ENCODE results near the gene IGSF21.
"Not testable (repeated sequence)": the region's sequence is repeated elsewhere in the genome, so short reads cannot be mapped to it uniquely, and the experiment has no call there.

Gene IGSF21

DNA sequence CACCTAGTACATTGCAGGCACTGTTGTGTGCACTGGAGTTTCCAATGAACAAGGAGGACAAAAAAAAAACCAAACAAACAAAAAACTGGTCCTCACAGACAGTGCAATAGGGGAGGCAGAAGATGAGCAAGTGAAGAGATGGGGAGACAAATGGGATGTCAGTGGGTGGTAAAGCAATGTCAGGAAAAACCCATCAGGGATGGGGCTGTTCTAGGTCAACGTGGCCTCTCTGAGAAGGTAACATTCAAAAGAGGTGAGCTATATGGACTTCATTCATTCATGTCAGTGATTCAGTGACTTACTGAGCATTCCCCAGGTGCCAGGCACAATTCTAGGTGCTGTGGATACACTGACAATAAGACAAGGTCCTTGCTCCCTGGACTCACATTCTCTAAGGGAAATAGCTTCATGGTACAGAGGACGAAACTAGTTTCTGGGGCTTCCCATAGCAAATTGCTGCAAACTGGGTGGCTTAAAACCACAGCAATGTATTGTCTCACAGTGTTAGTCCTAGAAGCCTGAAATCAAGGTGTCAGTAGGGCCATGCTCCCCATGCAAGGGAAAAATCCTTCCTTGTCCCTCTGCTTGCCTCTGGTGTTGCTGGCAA, 232.7 kb downstream of the IGSF21 start:
- no peak for DNase-seq

DNA sequence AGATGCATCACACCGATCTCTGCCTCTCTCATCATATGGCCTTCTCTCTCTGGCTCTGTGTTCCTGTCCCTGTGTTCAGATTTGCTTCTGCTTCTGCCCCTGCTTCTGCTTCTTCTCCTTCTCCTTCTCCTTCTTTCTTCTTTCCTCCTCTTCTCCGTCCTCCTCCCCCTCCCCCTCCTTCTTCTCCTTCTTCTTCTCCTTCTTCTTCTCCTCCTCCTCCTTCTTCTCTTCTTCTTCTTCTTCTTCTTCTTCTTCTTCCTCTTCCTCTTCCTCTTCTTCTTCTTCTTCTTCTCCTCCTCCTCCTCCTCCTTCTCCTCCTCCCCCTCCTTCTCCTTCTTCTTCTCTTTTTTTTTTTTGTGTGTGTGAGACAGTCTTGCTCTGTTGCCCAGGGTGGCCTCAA, 233.2 kb downstream of the IGSF21 start:
- no peak for DNase-seq

DNA sequence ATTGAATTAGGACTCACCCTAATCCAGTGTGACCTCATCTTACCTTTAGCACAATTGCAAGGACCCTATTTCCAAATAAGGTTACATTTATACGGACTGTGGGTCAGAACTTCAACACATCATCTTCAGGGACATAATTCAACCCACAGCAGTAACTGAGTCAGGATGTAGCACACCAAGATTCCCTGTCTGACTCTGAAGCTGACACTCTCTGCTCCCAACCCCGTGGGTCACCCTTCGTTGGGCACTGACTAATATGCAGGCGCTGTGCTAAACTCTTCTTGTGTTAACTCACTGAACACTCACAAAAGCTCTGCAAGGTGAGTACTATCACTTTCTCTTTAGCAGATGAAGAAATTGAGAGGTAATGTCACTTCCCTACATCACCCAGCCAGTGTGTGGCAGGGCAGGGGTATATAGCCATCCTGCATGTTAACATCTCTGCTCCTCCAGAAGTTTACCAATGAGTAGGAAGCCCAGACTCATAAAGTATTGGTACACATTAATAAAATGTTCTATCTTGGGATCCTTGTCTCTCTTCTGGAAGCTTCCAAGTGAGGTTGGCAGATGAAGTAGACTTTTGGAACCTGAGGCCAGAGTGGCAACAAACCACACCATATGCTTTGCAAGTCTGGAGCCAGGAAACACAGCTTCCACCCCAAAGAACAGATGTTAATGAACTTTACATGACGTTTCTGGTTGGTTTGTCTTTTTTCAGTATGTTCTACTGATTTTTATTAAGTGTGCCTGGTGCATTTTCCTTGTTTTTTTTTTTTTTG, 233.9 kb downstream of the IGSF21 start:
- no peak for DNase-seq

DNA sequence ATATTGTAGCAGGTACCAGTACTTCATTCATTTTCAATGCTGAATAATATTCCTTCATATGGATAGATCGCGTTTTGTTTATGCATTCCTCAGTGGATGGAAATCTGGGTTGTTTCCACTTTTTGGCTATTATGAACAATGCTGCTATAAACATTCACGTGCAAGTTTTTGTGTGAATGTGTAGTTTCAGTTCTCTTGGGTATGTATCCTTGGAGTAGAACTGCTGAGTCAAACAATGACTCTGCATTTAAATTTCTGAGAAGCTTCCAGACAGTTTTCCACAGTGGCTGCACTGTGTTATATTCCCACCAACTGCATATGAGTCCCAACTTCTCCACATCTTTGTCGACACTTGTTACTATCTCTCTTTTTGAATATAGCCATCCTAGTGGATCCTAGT, 235.1 kb downstream of the IGSF21 start:
- DNase-seq = no peak

DNA sequence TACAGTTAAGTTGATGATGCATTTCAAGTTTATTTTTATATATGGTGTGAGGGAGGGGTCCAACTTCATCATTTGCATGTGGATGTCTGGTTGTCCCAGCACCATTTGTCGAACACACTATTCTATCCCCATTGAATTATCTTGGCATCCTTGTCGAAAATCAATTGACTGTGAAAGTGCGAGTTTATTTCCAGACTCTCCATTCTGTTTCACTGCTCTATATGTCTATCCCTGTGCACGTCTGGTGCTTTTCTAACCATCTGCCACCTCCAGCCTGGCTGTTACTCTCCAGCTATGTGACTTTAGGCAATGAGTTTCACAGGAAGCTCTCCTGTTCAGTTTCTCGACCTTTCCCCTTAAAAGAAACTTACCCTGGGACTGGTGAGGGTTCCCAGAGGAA, 236.0 kb downstream of the IGSF21 start:
- no peak for DNase-seq

DNA sequence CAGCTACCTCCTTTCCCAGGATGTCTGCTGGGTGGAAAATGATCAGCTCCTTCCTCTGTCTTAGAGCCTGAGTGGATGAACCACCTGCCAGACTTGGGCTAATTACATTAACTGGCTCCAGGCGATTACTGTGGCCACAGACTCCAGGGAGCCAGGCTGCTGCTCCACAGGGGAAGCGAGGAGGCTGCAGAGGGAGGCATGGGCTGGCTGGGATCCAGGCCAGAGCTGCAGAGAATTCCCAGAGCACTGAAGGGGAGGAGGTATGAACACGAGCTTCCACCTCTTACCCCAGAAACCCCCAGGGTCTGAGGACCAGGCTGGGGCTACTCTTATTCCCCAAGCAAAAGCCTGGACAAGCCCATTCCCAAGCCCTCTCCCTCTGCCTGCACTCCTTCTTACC, 237.2 kb downstream of the IGSF21 start:
- no peak for DNase-seq

DNA sequence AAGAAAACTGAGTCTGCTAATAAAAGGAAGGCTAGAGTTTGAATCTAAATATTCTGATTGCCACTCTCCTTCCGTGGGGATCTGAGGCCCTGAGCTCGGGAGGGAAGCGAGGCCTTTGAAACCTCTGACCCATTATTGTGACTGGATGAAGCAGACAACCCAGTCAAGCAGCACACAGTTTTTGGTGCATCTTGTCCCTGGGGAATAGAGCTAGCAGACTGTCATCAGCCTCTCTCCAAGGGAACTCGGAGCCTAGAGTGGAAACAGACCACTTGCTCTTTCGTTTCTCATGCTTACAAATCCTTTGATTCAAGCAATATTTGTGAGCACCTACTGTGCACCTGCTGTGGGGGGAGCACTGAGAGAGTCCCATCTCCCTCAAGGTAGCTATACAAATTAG, 240.0 kb downstream of the IGSF21 start:
- DNase-seq = no peak

DNA sequence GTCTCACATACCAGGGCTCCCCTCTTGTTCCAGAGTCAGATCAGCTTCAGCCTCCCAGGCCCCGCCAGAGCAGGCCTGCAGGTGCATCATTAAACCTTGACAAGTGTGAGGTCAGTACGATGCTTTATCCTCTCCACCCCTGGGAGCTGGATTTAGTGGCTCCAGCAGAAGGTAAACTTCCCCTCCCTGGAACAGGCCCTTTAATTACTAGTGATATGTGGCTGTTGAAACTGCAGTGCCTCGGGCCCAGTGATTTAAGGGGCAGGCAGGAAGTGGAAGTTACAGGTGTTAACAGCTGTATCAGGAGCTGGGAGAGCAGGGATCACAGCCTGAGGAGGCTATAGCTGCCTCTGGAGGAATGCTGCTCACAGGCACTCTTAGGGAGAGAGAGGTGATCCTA, 240.8 kb downstream of the IGSF21 start:
- DNase-seq = no peak

DNA sequence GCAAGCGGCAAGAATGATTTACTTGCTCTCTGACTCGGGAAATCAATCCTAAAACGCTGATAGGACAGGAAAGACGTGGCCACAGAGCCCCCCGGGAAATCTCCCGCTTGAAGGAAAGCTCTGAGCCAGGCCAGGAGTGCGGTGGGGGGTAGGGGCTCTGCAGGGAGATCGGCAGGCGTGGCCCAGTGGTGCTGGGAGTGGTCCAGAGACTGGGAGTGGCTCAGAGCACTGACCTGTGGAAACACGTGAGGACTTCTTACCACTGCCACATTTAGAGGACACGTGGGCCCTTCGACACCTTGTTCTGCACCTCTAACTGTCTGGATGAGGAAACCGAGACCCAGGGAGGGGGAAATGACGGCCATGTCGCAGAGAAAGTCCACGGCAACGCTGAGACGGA, 243.1 kb downstream of the IGSF21 start:
- DNase-seq = no peak

DNA sequence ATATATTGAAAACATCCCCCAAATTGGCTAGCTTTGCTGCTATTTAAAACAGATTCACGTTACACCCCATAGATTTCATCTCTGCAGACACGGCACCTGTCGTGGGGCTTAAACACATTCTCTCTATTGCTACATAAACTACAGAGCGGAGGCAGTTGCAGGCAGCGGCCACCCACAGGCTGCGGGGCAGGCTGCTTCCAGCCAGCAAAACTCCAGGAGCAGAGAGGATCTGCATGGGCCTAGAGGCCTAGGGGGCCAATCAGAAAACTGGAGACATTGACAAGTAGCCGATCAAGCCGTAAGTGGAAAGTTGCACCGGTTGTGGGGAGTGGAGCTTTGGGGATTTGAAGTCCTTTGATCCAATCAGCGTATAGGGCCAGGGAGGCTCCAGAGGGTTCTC, 244.1 kb downstream of the IGSF21 start:
- DNase-seq = no peak

DNA sequence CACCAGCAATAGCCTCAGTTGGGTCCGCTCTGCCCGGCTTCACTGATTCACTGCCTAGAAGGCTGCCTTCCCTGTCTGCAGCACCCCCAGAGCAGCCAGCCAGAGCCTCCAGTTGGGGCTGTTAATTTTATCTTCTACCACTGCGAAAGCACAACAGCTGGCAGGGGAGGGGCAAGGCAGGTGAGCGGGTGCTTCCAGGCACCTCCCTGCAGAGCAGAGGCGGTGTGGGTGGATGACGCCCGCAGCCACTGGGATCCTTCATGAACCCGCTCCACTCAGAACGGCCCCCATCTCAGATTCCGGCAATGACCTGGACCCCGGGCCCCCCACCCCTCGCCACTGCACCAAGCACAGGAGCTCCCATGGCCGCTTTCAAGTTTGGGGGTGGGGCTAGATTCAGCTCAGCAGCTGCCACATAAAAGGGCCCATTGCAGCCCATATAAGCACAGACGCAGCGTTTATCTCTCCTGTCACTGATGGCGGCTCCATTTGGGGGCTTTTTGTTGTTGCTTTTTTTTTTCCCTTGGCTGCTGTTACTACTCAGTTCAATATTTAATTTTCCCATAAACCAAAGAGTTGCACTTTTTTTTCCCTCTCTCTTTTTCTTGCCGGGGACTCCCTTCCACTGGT, 245.2 kb downstream of the IGSF21 start:
- DNase-seq = no peak

DNA sequence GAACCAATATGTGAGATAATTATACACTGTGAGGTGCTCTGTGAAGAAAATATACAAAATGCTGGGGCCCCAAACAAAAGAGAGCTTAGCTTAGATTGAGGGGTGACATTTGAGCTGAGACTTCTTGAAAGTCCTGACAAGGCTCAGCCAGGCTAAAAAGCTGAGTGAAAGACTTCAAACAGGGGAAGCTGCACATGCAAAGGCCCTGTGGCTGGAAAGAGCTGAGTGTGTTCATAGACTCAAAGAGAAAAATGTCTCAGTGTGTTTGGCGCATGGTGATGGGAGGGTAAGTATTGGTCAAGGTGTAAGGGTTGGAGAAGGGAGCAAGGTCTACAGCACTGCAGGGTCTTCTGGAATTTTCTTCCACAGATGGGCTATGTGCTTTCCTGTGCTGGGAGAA, 245.9 kb downstream of the IGSF21 start:
- no peak for DNase-seq

DNA sequence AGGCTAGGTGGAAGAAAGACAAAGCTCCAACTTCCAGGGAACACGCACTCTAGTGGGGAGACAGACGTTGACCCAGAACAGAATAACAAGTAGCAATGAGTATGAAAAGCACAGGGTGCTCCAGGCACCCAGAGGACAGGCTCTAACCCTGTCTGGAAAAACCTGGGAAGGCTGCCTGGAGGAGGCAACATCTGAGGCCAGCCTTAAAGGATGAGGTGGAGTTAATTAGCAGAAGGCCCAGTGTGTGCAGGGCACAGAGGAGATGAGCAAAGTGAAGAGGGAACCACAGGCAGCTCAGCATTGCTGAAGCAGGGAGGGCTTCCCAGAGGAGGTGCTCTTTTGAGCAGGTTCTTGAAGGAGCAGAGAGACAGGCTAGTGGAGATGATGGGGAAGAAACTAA, 246.4 kb downstream of the IGSF21 start:
- no peak for DNase-seq

DNA sequence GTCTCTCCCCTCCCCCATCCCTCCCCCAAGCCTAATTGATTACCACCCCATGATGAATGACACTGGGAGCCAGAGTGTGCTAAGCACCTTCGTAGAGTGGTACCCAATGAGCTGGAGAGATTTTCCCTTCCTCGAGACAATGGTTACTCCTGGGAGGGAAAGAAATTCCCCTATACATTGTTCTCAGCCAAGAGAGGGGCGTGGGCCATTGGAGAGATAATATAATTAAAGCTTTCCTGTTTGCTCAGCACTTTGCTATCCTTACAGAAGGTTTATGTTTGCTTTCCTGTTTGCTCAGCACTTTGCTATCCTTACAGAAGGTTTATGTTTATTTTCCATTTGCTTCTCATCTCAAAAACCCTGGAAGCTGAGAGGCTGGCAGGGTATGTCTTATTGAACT, 247.0 kb downstream of the IGSF21 start:
- no peak for DNase-seq

DNA sequence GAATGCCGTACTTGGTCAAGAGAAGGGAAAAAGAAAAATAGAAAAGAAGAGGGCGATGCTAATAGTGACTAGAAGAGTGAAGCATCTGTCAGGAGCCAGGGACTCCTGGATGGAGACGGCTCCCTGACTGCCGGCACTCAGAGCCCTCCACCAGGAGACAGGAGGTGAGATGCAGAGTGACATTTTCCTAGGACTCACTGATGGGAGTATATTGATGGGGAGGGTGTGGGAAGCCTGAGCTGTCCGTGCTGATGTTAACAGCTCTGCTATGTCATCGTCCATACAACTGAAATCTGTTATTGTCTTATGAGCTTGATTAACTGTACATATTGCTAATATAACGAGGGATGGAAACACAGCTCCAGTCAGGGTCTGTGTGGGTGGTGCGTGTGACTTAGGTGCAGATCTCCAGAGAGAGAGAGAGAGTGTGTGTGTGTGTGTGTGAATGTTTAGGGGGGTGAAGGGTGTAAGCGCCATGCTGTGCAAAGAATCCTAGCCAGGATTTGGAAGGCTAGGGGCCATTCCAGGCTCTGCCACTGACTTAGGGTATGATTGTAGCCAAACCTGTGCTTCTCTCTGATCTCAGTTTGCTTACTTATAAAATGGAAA, 250.1 kb downstream of the IGSF21 start:
- no peak for DNase-seq

DNA sequence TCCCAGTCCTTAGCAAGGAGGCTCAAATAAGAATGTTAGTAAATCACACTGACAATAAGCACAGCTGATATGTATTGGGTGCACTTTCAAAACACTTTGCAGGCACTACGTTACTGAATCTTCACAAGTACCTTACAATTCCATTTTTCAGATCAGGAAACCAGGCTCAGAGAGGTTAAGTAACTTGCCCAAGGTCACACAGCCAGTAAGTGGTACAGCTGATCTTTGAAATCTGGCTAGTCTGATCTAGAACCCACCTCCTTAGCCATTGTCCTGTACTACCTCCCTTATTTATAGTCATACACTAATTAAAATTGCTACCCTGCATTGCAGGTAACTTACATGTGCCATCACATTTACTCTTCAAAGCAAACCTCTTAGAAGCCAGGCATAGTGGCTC, 251.0 kb downstream of the IGSF21 start:
- DNase-seq = no peak

DNA sequence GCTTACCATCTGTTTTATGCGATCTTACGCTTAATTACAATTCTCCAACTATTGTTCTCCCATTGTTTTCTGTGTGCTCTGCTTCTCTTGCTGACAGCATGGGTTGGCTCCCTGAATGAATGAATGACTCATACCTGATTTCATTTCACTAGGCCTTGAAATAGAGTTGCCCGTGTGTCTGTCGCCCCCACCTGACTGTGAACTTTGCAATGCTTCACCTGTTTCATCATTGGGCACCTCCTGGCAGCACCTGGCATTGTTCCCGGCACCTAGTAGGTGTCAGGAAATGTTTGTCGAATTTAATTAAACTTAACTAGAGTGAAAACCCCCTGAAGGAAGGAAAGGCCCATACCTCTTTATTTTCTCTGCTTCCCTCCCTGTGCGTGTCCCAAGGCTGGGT, 252.7 kb downstream of the IGSF21 start:
- DNase-seq = no peak

DNA sequence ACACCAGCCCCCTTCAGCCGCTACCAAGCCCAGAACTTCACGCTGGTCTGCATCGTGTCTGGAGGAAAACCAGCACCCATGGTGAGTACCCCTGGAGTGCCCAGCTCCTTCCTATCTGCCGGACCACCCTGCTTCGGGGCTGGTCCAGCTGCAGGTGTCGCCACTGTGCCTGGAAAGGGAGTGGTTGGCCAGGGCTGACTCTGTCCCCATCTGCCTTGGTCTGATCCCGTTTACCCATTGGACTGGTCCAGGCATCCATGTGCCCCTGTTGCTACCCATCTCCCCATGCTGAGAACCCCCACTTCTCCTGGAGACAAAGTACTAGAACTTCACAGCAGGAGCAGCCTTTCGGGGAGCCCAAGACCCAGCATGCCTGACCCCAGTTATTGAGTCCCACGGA, 254.6 kb downstream of the IGSF21 start:
- DNase-seq = no peak

DNA sequence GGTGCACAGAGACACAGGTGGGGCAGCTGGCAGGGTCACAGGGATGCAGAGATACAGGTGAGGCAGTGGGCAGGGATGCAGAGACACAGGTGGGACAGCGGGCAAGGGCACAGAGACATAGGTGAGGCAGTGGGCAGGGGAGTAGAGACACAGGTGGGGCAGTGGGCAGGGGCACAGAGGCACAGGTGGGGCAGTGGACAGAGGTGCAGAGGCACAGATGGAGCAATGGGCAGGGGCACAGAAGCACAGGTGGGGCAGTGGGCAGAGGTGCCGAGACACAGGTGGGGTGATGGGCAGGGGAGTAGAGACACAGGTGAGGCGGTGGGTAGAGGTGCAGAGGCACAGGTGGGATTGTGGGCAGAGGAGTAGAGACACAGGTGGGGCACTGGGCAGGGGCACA, 255.8 kb downstream of the IGSF21 start:
- no peak for DNase-seq

DNA sequence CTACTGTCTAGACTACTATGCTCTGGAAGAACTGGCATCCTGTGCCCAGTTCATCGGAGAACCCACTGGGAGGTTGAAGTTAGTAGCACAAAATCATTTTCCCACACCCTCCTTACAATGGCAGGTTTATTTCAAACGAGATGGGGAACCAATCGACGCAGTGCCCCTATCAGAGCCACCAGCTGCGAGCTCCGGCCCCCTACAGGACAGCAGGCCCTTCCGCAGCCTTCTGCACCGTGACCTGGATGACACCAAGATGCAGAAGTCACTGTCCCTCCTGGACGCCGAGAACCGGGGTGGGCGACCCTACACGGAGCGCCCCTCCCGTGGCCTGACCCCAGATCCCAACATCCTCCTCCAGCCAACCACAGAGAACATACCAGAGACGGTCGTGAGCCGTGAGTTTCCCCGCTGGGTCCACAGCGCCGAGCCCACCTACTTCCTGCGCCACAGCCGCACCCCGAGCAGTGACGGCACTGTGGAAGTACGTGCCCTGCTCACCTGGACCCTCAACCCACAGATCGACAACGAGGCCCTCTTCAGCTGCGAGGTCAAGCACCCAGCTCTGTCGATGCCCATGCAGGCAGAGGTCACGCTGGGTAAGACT, 257.6 kb downstream of the IGSF21 start:
- no peak for DNase-seq

DNA sequence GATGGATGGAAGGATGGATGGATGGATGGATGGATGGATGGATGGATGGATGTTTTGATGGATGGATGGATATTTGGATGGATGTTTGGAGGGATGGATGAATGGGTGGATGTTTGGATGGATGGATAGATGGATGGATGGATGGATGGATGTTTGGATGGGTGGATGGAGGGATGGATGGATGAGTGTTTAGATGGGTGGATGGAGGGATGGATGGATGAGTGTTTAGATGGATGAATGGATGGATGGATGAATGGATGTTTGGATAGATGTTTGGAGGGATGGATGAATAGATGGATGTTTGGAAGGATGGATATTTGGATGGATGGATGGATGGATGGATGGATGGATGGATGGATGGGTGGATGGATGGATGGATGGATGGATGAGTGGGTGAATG, 264.9 kb downstream of the IGSF21 start:
- not testable (repeated sequence) for DNase-seq

DNA sequence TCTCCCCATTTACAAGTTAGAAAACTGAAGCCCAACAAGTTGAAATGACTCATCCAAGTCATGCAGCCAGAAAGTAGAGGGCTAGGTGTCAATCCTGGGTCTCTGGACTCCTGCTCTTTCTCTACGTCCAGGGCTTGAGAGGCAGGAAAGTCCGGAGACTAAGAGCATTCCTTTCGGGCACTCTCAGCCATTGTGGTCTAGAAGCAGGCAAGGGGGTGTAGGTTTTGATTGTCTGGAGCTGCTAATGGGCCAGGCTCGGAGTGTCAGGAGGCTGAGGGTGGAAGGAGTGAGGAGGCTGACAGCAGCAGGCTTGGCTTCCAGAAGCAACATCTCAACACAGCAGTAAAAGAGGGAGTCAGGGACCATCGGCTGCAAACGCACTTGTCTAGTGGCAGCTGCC, 265.6 kb downstream of the IGSF21 start:
- no peak for DNase-seq

DNA sequence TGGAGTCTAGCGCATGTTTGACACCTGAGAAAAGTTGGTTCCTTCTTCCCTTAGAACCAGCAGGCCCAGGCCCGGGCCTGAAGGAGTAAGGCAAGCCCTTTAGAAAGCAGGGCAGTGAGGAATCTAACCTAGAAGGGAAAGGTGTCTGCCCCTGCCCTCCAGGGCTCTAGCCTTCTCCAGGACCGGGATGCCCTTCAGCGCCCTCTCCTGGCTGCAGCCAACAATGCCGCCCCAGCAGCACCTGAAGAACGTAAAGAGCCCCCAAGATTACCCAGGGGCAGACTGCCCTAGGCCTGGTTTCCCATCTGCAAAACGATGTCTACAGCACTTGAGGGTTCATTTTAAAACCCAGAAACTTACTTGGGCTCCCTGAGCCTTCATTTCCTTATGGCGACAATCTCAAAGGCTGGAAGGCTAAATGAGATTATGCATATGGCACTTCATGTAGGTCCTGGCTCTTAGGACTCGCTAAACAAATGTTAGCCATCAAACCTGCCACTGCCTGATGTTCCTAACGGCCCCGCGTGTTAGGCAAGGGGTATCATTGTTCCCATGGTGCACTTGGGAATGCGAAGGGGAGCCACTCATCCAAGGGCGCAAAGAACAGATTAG, 266.4 kb downstream of the IGSF21 start:
- DNase-seq = no peak
